GM18858 (cell line): ENCODE measurements around the gene TLE1.

Experiments used
- ATAC-seq: cut with Tn5 transposase; IDR thresholded peaks from one replicate; pipeline ENCODE4 v1.9.1; 2021; ENCODE audit not compliant: unreplicated experiment

TLE1 gene

DNA sequence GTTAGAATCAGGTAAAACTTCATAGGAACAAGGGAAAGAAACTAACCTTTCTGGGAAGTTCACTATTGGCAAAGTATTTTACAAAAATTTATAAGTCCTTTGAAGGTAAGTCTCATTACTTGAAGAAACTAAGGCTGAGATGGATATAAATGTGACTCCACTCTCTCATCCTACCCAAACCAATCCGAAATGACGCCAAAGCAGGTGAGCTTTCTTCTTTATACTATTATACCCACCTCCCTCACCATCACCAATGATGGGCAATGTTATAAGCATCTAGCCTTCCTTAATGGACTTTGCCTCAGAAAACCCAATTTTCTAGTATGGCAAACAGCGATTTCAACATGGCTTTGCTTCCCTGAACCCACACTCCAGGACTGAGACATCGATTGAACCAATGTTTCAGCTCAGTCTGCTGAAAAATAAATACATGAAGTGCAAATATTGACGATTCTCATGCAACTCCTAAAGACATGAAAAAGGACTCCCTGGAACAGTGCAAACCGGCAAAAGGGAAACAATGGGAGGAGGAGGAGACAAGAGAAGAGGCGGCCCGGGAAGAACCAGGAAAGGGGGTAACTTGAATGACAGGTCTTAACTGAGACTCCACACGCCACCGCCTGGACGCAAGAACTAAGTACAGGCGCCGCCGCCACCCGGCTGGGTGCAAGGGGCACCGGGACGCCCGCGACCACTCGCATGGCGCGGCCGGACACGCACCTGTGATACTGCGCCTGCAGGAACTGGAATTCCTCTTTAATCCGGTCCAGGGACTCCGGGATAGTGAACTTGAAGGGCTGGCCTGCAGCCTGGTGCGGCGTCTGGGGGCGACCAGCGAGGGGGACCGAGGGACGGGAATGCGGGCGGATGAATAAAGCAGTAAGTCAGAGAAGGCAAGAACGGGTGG is 2.5 kb downstream of the TLE1 start:
- ATAC-seq, result peak; percentile 28

DNA sequence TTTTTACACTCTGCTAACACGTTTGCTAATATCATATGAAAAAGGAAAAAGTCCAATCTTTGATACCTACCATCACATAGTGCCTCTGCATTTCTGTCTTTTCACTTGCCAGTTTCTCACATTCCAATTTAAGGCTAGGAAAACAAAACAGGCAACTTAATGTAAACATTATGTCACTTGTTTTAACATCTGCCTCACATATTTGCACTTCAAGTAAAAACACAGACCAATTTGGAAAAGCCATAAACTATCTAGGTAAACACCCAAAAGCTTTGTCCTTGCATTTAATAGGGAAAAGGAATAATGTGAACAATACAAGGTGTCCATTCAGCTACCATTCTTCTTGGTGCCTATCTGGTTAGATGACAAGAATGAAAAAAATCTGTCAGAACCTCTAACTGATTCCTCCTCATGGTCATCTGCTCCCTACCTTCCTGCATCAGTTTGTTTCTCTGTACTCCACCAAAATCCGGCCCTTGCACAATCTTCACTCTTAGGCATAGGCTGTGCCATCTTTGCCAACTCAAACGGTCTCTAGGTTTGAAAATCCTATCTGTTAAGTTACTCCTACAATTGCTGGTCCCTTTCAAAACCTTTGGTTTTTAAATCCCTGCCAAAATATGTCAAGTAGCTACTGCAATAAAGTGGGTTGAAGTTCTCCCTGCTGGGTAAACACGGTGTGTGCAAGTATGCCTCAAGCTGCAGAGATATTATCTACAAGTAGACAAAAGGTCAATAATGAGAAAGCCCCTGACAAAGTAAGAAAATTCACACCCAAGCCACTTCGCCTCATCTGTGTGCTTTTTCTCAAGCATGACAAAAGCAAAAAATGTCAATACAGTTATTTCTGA is 3.4 kb downstream of the TLE1 start:
- no peak for ATAC-seq

DNA sequence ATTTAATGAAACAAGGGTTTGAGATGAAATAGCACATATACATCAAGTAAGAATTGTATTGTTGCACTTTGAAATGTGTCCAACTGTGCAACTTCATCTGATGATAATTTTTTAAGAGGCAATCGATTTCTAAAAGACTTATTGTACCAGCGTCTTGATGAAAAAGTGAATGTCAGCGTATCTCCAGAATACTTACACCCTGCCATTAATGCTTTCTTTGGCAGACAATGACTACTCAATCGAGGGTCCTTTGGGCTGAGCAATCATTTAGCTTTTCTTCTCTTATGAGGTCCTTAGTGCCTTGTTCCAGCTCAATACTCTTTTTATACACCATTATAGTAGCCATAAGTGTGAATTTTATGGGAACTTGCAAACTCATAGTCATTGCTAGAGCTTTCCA is 4.7 kb downstream of the TLE1 start:
- ATAC-seq, result no peak

DNA sequence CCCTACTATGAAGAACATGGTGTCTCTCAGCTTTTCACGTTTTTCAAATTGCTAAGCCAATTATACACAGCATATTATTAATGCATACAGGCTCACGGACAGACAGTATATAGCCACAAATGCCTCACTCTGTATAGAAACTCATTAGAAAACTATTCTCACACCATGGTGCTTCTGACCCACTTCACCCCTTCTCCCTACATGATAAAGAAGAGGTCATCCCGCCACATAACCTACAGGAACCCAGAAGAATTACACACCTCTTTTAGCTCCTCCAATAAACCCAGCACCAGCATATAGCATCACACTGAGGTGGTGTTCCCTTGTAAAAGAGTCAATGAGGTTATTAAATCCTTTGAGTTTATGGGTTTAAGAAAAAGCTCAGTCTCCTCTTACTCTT is 5.6 kb downstream of the TLE1 start:
- ATAC-seq, result no peak

DNA sequence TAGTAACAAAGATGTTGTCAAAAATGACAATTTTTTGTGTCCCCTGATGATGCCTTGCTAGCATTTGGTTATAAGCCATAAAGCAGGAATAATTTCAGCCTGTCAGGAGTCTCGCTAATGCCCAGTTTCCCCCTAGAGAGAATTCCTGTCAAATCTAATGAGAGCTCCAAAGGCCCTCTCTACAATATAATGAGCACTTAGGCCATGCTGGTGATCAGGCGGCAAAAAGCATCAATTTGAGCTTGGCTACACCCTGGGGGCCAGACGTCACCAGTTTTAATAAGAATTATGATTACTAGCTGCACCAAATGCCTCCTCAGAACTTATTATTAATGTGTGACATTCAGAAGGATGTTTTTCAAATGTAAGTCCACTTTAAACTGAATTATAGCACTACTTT is 6.1 kb downstream of the TLE1 start:
- no peak for ATAC-seq

DNA sequence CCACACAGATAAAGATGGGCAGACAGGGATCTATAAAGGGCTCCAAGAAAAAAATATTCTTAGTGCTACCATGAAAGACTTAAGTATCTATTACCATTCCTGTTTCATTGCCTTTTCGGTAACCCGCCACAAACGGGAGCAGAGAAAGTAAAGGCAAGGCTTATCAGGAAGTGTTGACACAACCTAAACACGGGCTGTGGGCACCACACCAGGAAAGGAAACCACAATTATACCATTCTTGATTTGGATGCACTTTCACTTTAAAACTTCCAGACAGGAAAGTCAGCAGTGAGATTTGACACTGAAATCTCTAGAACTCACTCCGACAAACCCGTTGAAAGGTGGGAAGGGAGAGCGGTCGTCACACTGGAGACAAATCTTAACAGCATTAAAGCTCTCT is 6.5 kb downstream of the TLE1 start:
- ATAC-seq, result no peak

DNA sequence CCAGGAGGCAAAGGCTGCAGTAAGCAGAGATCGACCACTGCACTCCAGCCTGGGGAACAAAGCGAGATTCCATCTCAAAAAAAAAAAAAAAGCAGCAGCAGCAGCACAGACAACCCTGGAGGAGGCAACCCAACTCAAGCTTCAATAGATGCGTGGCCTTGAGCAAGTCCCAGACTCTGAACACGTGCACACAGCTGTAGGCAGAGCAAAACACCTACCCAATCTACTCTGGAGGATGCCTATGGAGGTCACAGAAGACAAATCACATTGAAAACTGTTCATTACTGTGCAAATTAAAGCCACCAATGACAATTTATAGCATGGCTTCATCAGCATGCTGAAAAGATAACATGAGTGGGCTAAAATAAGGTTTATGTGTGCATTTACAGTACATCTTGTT is 7.2 kb downstream of the TLE1 start:
- ATAC-seq, result no peak

DNA sequence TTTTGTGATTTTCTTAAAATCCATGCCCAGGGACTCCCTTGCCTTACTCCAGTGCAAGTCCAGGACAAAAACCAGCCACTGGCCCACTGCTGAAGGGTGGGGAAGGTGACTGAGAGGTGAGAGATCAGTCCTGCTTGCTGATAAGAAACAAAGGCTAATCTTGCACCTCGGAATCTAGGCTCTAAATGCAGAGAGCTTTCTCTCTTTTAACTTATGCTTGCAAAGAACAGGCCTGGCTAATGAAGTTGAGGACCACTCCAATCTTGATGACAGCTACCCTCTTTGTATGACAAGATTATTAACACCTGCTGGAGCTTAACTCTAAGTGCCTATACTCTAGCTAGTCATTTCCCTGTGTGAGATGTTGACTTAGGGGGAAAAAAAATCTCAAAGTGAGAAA is 8.8 kb downstream of the TLE1 start:
- ATAC-seq, result no peak

DNA sequence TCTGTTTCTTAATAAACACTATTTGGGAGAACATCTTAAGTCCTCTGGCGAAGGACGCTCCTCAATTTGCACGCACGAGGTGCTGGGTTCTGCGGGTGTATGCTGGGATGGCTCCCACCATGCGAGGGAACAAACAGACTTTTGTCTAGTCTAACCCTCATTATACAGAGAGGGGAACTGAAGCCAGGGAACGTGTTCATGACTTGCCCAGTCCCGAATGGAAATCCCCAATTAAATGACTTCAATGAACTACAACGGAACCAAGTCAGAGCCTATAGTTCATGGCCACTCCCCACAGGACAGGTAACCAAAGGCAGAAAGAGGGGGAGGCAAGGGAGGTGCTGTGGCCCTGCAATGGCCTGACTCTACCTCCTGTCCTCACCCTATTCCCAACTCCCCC is 9.3 kb downstream of the TLE1 start:
- ATAC-seq, result no peak

DNA sequence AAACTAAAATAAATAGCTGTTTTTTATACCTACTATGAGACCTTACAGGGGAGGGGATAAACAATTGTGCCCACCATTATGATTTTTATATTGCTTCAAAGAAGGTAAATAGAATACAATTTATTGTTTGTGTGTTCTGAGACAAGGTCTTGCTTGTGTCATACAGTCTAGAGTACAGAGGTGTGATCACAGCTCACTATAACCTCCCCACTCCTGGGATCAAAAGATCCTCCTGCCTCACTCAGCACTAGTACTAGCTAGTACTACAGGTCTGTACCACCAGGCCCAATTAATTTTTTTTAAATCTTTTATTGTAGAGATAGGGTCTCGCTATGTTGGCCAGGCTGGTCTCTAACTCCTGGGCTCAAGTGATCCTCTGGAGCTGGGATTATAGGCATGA is 11.3 kb downstream of the TLE1 start:
- ATAC-seq, result no peak

DNA sequence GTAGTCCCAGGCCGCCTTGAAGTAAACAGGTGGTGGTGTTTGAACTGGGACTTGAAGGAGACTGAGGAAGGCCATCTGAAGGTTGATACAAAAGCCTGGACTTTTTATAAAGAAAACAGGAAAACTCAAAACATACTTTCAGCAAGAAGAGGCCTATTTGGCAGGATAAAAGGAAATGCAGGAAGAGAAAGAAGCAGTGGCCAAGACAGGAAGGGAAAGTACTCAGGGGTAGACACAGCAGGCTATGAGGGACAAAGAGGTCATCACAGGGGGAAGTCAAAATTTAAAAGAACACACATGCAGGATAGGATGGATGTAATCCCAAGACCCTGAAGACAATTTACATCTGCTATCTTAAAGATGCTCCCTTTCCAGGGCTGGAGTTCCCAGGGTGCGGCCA is 13.0 kb downstream of the TLE1 start:
- ATAC-seq, result no peak

DNA sequence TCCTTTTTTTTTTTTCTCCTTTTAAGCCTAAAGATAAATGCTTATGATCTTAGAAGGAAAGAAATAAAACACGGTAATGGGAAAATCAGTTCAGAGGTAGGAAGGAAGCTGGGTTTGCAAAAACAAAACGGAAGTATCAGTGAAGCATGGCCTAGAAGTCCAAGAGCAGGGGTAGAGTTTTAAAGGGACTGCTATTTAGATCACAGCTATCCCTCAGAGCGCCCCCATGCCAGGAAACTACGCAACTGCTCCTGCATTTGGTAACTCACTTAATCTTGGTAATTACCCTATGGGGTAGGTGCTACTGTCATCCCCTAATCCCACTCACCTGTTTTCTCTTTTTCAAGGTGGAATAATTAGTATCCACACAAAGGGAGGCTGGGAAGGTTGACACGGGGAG is 16.0 kb downstream of the TLE1 start:
- no peak for ATAC-seq

DNA sequence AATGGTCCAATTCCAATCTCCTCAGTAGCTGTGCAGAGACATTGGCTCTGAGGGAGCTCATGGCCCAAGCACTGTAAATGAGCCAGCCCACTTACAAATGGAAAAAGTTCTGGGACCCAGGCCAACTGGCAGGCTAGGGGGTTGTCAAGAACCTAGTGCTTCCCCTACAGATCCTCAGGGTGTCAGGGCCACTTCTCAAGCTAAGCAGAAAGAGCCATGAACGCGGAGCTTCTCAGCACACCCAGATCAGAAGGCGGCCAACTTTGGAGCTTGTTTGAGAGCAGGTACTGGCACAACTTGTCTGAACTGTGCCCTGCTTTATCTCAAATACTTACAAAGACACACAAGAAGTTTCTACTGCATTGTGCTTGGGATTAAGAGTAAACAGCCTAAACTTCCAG is 17.5 kb downstream of the TLE1 start:
- ATAC-seq, result no peak

DNA sequence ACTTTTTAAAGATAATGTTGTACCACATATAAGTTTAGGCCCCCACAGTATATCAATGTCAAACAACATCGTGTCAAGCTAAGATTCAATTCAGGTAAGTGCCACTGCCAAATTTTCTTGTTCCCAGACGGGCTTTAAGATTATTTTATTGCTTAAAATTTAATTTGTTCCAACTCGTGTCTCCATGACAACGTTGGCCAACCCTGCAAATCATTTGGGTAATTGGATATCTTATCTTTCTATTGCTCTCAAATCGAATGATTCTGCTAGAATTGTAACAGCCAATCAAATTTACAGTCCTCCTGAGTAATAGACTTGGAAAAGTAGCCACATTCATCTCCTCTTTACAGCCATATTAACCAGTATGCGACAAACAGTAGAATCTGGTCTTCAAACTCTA is 19.5 kb downstream of the TLE1 start:
- no peak for ATAC-seq

DNA sequence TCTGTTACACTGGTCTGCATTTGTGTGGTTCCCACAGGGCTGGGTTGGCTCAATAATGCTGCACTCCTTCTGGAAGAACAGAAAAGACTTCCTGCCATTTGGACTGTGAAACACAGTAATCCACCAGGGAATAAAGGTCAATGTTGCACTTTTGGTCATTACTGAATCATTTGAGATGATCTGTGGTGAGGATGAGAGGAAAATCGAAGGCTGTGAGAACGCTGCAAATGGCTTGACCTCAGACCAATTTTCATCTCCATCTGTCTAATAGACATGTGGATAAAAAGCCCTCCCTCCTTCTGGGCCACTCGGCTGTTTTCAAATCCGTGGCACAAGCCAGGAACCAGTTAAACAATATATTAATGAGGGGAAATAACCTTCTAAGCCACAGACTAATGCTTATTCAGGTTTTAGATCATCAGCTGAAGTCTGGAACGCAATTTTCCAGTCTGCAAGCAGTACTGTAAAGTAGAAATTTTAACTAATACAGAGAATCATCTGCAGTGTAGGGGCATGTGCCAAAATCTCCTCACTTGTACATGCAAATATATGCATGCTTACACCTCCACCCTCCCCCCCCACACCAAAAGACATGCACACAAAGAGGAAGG is 20.2 kb downstream of the TLE1 start:
- ATAC-seq, result no peak

DNA sequence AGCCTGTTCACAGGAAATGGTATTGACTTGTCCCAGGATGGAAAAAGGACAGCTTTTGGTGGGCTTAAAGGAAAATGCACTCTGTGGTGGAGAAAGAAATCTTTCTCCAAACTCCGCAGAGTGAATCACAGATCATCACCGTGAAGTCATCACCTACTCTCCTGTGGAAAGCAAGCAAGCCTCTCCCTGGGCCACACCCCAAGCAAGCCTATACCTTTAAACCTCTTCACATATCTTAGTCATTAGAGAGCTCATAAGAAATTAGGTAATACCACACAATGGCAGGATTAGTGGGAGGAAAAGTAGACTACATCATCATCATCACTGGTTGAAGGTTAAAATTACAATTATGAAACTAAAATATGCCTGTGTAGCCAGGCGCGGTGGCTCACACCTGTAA is 23.2 kb downstream of the TLE1 start:
- no peak for ATAC-seq

DNA sequence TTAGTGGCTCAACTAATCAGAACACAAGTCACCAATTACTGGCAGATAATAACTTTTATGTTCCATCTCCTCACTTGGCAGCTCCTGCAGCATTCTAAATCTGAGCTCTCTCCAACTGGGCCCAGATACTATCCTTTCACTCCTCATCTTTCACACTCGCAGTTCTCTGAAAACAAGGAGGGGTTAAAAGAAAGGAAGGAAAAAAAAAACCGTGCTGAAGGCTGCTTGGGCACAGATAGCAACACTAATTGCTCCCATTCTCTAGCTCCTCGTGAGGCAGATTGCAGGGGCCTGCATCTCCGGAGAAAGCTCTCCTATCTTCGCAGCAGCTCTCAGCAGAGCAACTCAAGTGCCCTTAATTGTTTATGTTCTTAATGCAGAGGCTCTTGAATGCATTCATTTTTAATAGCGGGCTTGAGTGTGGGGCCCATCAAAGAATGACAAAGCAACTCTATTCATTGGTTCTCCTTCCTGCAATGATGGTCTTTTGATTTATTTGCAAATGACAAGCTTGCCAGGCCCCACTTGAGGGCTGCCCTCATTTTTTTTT is 23.9 kb downstream of the TLE1 start:
- no peak for ATAC-seq

DNA sequence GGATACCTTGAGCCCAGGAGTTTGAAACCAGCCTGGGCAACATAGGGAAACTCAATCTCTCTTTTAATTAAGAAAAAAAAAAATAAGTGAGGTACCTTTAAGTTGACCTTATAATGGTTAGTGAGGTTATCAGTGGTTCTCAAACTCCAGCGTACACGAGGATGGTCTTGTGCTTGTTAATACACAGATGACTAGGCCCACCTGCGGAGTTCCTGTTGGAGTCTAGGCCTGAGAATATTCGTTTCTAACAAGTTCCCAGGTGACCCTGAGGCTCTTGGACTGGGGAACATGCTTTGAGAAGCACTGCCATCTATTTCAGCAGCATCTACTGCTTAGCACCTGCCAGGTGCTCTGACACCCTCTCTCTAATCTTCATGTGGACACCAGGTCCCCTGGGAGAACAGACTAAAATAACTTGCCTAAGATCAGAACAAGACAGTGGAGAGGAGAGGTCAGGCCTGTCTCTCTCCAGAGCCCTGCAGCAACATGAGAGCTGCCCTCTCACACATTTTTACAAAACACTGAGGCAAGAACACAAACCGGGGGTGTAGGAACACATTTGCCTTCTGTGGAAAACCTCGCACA is 24.6 kb downstream of the TLE1 start:
- peak; percentile 41 for ATAC-seq

DNA sequence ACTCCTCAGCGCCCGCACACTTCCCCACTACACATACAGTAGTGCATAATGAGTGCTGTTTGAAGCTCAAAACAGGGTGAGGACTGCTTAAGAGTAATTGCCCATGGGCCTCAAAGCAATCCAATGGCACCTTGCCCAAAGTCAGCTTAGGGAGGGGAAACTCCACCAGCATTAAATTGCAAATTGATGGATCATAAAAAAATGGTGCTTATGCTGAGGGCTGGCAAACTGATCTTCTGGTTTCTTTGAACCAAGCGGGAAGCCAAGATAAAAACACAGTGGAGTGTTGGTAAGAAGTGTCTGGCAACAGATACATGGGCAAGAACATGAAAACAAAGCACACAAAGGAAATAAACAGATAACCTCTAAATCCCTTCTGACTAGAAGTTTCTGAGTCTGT is 28.0 kb downstream of the TLE1 start:
- no peak for ATAC-seq

DNA sequence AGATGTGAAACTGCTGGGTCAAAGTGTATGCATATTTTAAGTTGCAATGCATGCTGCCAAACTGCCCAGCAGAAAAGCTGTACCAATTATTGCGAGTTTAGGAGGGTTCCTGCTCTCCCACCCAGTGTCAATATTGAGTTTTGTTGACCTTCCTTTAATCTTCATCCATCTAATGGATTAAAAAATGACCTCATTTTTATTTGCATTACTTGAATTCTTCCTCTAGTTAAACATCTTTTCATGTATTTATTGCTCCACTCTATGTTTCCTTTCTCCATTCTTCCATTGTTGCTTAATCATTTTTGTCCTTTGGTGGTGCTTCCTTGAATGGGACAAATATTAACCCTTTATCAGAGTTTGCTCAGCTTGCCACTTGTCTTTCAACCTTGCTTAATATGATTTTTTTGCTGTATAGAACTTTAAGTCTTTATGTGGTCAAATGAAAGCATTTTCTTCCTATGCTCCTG is 32.4 kb downstream of the TLE1 start:
- no peak for ATAC-seq

DNA sequence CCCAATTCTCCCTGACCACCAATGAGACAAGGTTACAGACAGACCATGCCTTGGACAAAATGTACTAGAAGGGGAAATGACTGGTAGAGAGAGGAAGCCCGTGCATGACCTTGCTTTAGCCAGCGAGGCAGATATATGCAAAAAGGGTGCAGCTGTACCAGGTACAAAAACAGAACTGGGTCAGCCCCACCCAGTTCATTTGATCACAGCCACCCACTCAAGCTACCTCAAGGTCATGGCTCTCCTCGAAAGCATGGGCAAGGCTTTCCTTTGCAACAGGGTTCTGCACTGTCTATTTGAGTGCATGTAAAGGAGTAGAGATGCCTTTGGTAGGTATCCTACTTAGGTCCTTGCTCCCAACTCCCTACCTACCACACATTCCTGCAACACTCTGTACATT is 33.3 kb downstream of the TLE1 start:
- peak; percentile 75 for ATAC-seq
